ENCODE measurements around the gene GPR162.

GPR162 gene

GRCh38 chr12:6820166-6820565 is 1.5 kb upstream of the GPR162 start:
- no peak for TF ChIP-seq CTCF (IDR thresholded peaks at IDR 0.05; ENCODE audit: low read depth, low read length, missing control alignments)
- H3K4me3 ChIP-seq (ENCODE audit: low read depth, low read length) = no peak overlapping the region
- no peak for DNase-seq (ENCODE audit: low read depth)
- in situ Hi-C loops (cut with HindIII; ENCODE audit: low sequenced_read_pairs) = no loop called here

- in situ Hi-C loops (cut with HindIII; ENCODE audit: low sequenced_read_pairs) = no loop called here
- H3K4me3 ChIP-seq (ENCODE audit: low read depth, low read length) = peak overlapping the region; percentile 52
- no peak for TF ChIP-seq CTCF (IDR thresholded peaks at IDR 0.05; ENCODE audit: low read depth, low read length, missing control alignments)
- DNase-seq (ENCODE audit: low read depth) = no peak
These were observed 960 bp downstream of the GPR162 start for GRCh38 chr12:6822426-6823135.

- no peak overlapping the region for H3K4me3 ChIP-seq (ENCODE audit: low read depth, low read length)
- in situ Hi-C loops (cut with HindIII; ENCODE audit: low sequenced_read_pairs) = no loop called here
- DNase-seq (ENCODE audit: low read depth) = no peak
- no peak for TF ChIP-seq CTCF (IDR thresholded peaks at IDR 0.05; ENCODE audit: low read depth, low read length, missing control alignments)
These were observed 1.8 kb downstream of the GPR162 start for GRCh38 chr12:6823182-6824084.

- no peak overlapping the region for H3K4me3 ChIP-seq (ENCODE audit: low read depth, low read length)
- no peak for TF ChIP-seq CTCF (IDR thresholded peaks at IDR 0.05; ENCODE audit: low read depth, low read length, missing control alignments)
- in situ Hi-C loops (cut with HindIII; ENCODE audit: low sequenced_read_pairs) = no loop called here
- no peak for DNase-seq (ENCODE audit: low read depth)
These were observed 2.6 kb downstream of the GPR162 start for GRCh38 chr12:6824085-6824775.

- TF ChIP-seq CTCF (IDR thresholded peaks at IDR 0.05; ENCODE audit: low read depth, low read length, missing control alignments) = no peak
- DNase-seq (ENCODE audit: low read depth) = no peak
- in situ Hi-C loops (cut with HindIII; ENCODE audit: low sequenced_read_pairs) = no loop called here
- no peak overlapping the region for H3K4me3 ChIP-seq (ENCODE audit: low read depth, low read length)
These were observed 3.3 kb downstream of the GPR162 start for GRCh38 chr12:6824901-6825381.

- TF ChIP-seq CTCF (IDR thresholded peaks at IDR 0.05; ENCODE audit: low read depth, low read length, missing control alignments) = peak; percentile 91
- in situ Hi-C loops (cut with HindIII; ENCODE audit: low sequenced_read_pairs) = no loop called here
- peak overlapping the region; percentile 12 for H3K4me3 ChIP-seq (ENCODE audit: low read depth, low read length)
- DNase-seq (ENCODE audit: low read depth) = no peak
These were observed 3.9 kb downstream of the GPR162 start for GRCh38 chr12:6825398-6826124.
